ENCODE measurements around the gene PELI3.
"Not testable (repeated sequence)": the region's sequence is repeated elsewhere in the genome, so short reads cannot be mapped to it uniquely, and the experiment has no call there.

Gene PELI3

DNA sequence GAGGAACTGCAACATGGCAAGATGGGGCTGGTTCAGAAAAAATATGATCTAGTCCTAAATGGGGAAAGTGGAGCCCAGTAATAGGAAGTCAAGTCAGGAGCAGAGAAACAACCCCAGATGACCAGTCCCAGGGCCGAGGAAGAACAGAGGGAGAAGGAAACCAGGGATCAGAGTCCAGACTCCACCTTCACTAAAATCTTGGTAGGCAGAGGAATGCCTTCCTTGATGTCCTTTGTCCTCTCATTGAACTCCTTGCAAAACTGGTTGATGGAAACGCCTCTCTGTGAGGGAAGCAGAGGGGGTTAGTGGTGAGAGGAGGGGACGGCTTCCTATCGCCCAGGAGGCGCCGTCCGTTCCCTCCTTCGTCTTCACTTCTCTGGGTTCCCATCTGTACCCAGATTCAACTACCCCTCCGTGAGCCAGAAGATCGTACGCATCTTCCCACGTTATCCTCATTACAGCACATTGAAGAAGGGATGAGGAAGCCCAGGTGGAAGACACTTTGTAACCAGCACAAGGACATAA, 28.7 kb upstream of the PELI3 start:
- H3K9me3 Mint-ChIP-seq, result peaks cover 0 to 3% of the 10 kb centered on the region in 2 donors
- H3K4me1 Mint-ChIP-seq, result peaks cover 11 to 18% of the 10 kb centered on the region in 2 donors
- H3K27ac Mint-ChIP-seq, result peak overlapping the region; percentile 96
- H3K27me3 Mint-ChIP-seq, result no peaks in the 10 kb centered on the region
- DNase-seq (no peak), ATAC-seq (replicated peaks) (no peak)
- peak overlapping the region; percentile 82 to 89 for H3K4me3 Mint-ChIP-seq
- H3K36me3 Mint-ChIP-seq, result peaks cover 22 to 33% of the 10 kb centered on the region in 2 donors

DNA sequence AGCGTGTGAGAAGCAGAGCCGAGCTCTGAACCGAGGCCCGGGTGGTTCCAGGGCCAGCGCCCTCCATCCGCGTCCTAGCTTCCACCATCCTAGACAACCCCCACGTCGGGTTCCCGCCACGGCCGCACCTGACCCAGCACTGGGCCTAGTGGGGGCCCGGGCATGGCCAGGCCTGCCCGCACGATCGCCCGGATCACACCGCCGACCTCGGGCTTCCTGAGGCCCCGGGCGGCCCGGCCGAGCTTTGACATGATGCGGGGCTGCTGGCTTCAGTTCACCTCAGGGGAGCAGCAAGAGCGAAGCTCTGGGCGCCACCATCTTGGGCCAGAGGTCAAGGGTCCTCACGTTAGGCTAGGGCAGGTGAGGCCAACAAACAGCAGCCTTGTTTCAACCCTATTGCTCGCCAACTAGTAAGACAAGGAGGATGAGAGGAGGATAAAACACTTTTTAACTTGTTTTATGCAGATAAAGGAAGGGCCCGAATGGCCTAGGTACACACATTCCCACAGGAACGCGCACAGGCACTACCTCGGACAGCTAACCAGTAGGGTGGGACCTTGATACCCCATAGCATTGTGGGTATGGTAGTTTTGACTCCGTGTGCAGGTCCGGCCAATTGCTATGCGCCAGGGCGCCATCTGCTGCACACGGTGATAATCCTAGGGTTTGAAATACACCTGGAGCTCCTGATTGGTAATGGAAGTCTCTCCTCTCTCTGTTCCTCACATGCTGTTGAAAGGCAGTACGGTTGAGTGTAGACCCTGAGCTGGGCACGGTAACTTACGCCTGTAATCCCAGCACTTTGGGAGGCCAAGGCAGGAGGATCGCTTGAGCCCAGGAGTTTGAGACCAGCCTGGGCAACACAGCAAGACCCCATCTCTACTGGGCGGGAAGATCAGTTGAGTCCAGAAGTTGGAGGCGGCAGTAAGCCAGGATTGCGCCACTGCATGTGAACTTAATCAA, 27.9 kb upstream of the PELI3 start, which contains the start of gene MRPL11:
TSS of gene MRPL11 (minus strand) at position 345 of the 963 bp plus-strand sequence. CDS start at position 251, 94 bp downstream.
- H3K4me1 Mint-ChIP-seq, result peaks cover 11 to 17% of the 10 kb centered on the region in 2 donors
- H3K9me3 Mint-ChIP-seq, result peaks cover 6 to 7% of the 10 kb centered on the region in 2 donors
- no peaks in the 10 kb centered on the region for H3K27me3 Mint-ChIP-seq
- H3K4me3 Mint-ChIP-seq, result peak within 1 kb of the TSS; percentile 82 to 89
- peaks cover 23 to 33% of the 10 kb centered on the region in 2 donors for H3K36me3 Mint-ChIP-seq
- DNase-seq, result peak; percentile 88
- H3K27ac Mint-ChIP-seq, result peak within 1 kb of the TSS; percentile 96
- ATAC-seq (replicated peaks), result peak; percentile 98

GRCh38 chr11:66440101-66440939, 26.4 kb upstream of the PELI3 start:
- not testable (repeated sequence) for H3K27ac Mint-ChIP-seq; H3K4me3 Mint-ChIP-seq; H3K27me3 Mint-ChIP-seq; ATAC-seq (replicated peaks); H3K9me3 Mint-ChIP-seq; DNase-seq
- H3K4me1 Mint-ChIP-seq, result peaks cover 11 to 17% of the 10 kb centered on the region in 2 donors
- H3K36me3 Mint-ChIP-seq, result peaks cover 17 to 26% of the 10 kb centered on the region in 2 donors

DNA sequence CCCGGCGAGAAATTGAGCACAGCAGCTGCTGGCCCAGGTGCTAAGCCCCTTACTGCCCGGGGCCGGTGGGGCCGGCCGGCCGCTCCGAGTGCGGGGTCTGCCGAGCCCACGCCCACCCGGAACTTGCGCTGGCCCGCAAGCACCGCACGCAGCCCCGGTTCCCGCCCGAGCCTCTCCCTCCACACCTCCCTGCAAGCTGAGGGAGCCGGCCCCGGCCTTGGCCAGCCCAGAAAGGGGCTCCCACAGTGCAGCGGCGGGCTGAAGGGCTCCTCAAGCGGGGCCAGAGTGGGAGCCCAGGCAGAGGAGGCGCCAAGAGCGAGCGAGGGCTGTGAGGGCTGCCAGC, 25.8 kb upstream of the PELI3 start:
- peaks cover 17 to 25% of the 10 kb centered on the region in 2 donors for H3K36me3 Mint-ChIP-seq
- not testable (repeated sequence) for H3K27ac Mint-ChIP-seq; DNase-seq; H3K4me3 Mint-ChIP-seq; ATAC-seq (replicated peaks); H3K9me3 Mint-ChIP-seq; H3K27me3 Mint-ChIP-seq
- H3K4me1 Mint-ChIP-seq, result peaks cover 11 to 17% of the 10 kb centered on the region in 2 donors

DNA sequence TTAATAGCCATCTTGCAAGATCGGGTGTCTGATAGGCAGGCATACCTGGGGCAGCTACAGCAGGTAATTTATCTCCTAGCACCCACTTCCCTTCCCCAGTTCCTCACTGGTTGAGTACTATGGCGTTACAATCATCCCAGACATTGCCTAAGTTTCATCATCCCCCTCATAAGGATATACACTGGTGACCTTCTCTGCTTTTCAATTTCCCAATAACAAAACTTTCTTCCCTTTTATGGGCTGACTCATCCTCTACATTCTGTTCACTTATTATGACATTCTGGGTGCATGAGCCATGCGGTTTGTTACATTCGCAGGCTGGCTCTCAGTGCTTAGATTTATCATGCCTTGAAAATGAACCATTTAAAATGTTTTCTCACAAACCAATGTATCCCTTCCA, 23.1 kb upstream of the PELI3 start:
- no peak for DNase-seq
- Mint-ChIP-seq H3K4me1 (peaks cover 4 to 12% of the 10 kb centered on the region in 2 donors), H3K27ac (no peak overlapping the region), H3K4me3 (no peak overlapping the region), H3K9me3 (peaks cover 7 to 8% of the 10 kb centered on the region in 2 donors), H3K27me3 (no peaks in the 10 kb centered on the region), H3K36me3 (peaks cover 4% of the 10 kb centered on the region in 2 donors)
- no peak for ATAC-seq (replicated peaks)

- Mint-ChIP-seq H3K36me3 (peaks cover 4% of the 10 kb centered on the region in 2 donors), H3K4me3 (no peak overlapping the region), H3K27me3 (no peaks in the 10 kb centered on the region), H3K27ac (no peak overlapping the region), H3K9me3 (peaks cover 7 to 8% of the 10 kb centered on the region in 2 donors), H3K4me1 (peaks cover 0 to 6% of the 10 kb centered on the region in 2 donors)
- no peak for DNase-seq
- ATAC-seq (replicated peaks), result peak; percentile 27 to 31
Observed at GRCh38 chr11:66447012-66447411, 19.7 kb upstream of the PELI3 start.

DNA sequence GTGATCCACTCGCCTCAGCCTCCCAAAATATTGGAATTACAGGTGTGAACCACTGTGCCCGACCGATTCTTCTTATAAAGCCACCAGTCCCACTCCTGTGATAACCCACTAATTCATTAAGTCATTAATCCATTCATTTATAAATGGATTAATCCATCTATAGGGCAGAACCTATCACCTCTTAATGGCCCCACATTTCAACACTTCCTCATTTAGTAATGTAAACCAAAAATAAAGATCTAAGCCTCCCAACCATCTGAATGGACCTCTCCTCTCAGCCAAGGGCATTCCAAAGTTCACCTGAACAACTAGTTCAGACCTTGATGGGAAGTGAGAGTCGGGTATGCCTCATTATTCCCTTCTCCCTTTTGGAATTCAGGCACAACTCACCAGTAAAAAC, 18.2 kb upstream of the PELI3 start:
- DNase-seq (no peak), ATAC-seq (replicated peaks) (no peak)
- Mint-ChIP-seq H3K36me3 (peaks cover 0 to 1% of the 10 kb centered on the region in 2 donors), H3K27ac (no peak overlapping the region), H3K27me3 (no peaks in the 10 kb centered on the region), H3K4me3 (no peak overlapping the region), H3K4me1 (peaks cover 0 to 6% of the 10 kb centered on the region in 2 donors), H3K9me3 (peaks cover 0 to 4% of the 10 kb centered on the region in 2 donors)

DNA sequence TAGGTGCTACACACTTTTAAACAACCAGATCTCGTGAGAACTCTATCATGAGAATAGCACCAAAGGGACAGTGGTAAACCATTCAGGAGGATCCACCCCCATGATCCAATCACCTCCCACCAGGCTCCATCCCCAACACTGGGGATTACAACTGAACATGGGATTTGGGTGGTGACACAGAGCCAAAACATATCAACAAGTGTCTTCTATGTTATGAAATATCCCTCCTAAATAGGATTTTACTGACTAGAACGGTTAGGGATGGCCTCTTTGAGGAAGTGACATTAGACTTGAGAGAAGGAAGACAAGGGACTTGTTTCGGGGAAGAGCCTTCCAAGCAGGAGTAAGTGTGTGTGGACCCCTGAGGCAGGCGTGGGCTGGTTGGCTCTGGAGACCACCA, 16.1 kb upstream of the PELI3 start:
- Mint-ChIP-seq H3K27me3 (no peaks in the 10 kb centered on the region), H3K27ac (no peak overlapping the region), H3K4me3 (no peak overlapping the region), H3K9me3 (no peaks in the 10 kb centered on the region), H3K36me3 (no peaks in the 10 kb centered on the region), H3K4me1 (peaks cover 8 to 23% of the 10 kb centered on the region in 2 donors)
- ATAC-seq (replicated peaks) (no peak), DNase-seq (no peak)

GRCh38 chr11:66451663-66452062, 15.0 kb upstream of the PELI3 start:
- Mint-ChIP-seq H3K4me1 (peaks cover 11 to 32% of the 10 kb centered on the region in 2 donors), H3K9me3 (no peaks in the 10 kb centered on the region)
- DNase-seq, result no peak

DNA sequence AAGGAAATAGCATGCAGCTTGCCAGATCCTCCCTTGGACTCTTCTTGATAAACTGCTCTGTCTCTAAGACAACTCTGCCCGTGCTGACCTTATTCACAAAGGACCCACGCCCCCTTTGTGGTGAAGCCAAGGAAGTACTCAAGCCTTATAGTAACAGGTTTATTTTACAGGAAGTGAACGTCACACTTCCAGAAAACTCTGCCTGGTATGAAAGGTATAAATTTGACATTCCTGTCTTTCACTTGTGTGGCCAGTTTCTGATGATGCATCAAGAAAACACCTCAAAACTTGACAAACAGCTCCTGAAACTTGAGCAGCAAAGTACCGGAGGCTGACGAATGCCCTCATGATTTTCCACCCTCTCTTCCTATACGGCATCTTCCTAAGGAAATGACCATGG, 12.5 kb upstream of the PELI3 start:
- Mint-ChIP-seq H3K9me3 (no peaks in the 10 kb centered on the region), H3K27me3 (no peaks in the 10 kb centered on the region), H3K4me3 (no peak overlapping the region), H3K36me3 (no peaks in the 10 kb centered on the region), H3K27ac (no peak overlapping the region), H3K4me1 (peaks cover 26 to 48% of the 10 kb centered on the region in 2 donors)
- no peak for ATAC-seq (replicated peaks)
- DNase-seq, result no peak

More at GRCh38 chr11:66451663-66452062, 15.0 kb upstream of the PELI3 start:
- Mint-ChIP-seq H3K27ac (no peak overlapping the region), H3K4me3 (no peak overlapping the region), H3K36me3 (no peaks in the 10 kb centered on the region), H3K27me3 (no peaks in the 10 kb centered on the region)
- no peak for ATAC-seq (replicated peaks)

DNA sequence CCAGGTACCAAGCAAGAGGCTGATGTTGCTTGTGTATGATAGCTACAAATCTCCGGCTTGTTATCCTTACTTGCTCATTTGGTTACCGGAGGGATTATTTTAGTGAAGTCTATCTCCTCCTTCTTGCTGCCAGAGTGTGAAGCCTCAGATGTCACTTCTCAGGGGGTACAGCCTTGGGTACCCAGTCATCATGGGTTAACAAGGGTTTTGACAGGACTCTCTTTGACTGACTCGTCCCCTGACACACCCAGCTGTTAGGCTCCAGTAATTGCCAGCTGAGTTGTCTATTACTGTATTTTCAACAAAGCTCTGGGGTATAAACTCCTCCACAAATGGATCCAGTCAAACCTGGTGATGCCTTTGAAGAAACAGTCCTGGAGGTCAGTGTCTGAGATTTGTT, 11.9 kb upstream of the PELI3 start:
- no peak overlapping the region for H3K27ac Mint-ChIP-seq
- H3K36me3 Mint-ChIP-seq, result no peaks in the 10 kb centered on the region
- H3K4me1 Mint-ChIP-seq, result peaks cover 31 to 54% of the 10 kb centered on the region in 2 donors
- DNase-seq (no peak), ATAC-seq (replicated peaks) (no peak)
- H3K27me3 Mint-ChIP-seq, result no peaks in the 10 kb centered on the region
- H3K9me3 Mint-ChIP-seq, result no peaks in the 10 kb centered on the region
- H3K4me3 Mint-ChIP-seq, result no peak overlapping the region

GRCh38 chr11:66457826-66458225, 8.9 kb upstream of the PELI3 start:
- Mint-ChIP-seq H3K36me3 (peaks cover 0 to 2% of the 10 kb centered on the region in 2 donors), H3K9me3 (peaks cover 0 to 3% of the 10 kb centered on the region in 2 donors), H3K27ac (peak overlapping the region; percentile 82), H3K4me3 (peak overlapping the region; percentile 30 to 44), H3K27me3 (no peaks in the 10 kb centered on the region), H3K4me1 (peaks cover 33 to 60% of the 10 kb centered on the region in 2 donors)
- ATAC-seq (replicated peaks) (peak; percentile 75 to 83), DNase-seq (no peak)

DNA sequence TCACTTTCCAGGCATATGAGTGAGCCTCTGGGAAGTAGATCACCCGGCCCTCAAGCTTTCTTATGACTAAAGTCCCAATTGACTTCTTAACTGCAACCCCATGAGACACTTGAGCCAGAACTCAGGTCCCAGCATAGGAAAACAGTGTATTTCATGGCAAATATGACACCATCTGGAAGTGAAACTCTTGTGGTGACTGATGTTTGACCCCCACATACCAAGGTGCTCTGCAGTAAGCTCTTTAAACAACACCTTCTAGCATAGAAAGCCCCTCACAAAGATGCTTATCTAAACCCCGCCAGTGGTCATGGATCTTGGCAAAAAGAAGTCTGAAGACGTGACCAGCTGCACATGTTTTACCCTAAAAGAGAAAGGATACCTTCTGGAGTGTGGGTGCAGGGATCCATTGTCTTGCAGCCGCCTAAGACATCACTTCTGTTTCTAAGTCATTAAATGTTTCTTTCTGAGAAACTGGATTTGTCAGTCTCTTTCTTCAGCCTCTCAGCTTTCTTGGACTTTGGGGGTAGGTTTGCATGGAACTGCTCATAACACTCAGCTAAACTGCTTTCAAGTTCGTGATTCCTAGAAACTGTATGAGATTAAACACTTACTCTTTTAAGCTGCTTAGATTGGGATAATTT, 7.4 kb upstream of the PELI3 start:
- peak overlapping the region in 1 of 2 donors; percentile 44 for H3K4me3 Mint-ChIP-seq
- peaks cover 0 to 6% of the 10 kb centered on the region in 2 donors for H3K9me3 Mint-ChIP-seq
- ATAC-seq (replicated peaks) (peak; percentile 83 to 87), DNase-seq (peak; percentile 36)
- peak overlapping the region; percentile 82 for H3K27ac Mint-ChIP-seq
- no peaks in the 10 kb centered on the region for H3K27me3 Mint-ChIP-seq
- H3K4me1 Mint-ChIP-seq, result peaks cover 30 to 61% of the 10 kb centered on the region in 2 donors
- H3K36me3 Mint-ChIP-seq, result peaks cover 0 to 2% of the 10 kb centered on the region in 2 donors

All from stimulated activated naive B cell treated with anti-CD40 and anti-IgM and Interleukin-4, amounts not matched to agents 10 μg/mL and 1 μg/mL and 100 μg/mL, for 72 hours (primary cell).